Activated T-helper 17 cell treated with anti-CD3 and anti-CD28 coated beads, Interleukin-2, amount 50 U/mL, for 72 hours (primary cell): ENCODE results near the gene FOXD3. TPM values are rescaled to one million over a fixed set of nuclear protein-coding genes. Genes with fewer than 3 reads are reported as not detected.
"Not testable (repeated sequence)": the region's sequence is repeated elsewhere in the genome, so short reads cannot be mapped to it uniquely, and the experiment has no call there.

Experiments
- ATAC-seq: fragments of 150-1000 bp; cut with Tn5 transposase; replicated peaks from 2 replicates; pipeline ENCODE4 v1.10.0; 2021; ENCODE audit warnings: mild to moderate bottlenecking, moderate library complexity
- H3K27ac Mint-ChIP-seq: one replicate; pipeline ENCODE4 v1.8.0; 2022; ENCODE audit warnings: mixed read lengths
- H3K27me3 Mint-ChIP-seq: one replicate; pipeline ENCODE4 v1.8.0; 2022; ENCODE audit warnings: mixed read lengths
- H3K36me3 Mint-ChIP-seq: one replicate; pipeline ENCODE4 v1.8.0; 2022; ENCODE audit warnings: low read depth, mild to moderate bottlenecking, mixed read lengths
- H3K4me1 Mint-ChIP-seq: one replicate; pipeline ENCODE4 v1.8.0; 2022; ENCODE audit warnings: mixed read lengths
- H3K4me3 Mint-ChIP-seq: one replicate; pipeline ENCODE4 v1.8.0; 2022; ENCODE audit warnings: mild to moderate bottlenecking, mixed read lengths
- H3K9me3 Mint-ChIP-seq: one replicate; pipeline ENCODE4 v1.8.0; 2022; ENCODE audit warnings: mixed read lengths
- total RNA-seq, 2 donors: library from RNA; stranded (reverse); gene quantifications; one replicate each; pipeline ENCODE4 v1.2.3, GENCODE V29; 2022

The FOXD3 gene
- total RNA-seq, 2 donors from 2014 or later, result not detected

DNA sequence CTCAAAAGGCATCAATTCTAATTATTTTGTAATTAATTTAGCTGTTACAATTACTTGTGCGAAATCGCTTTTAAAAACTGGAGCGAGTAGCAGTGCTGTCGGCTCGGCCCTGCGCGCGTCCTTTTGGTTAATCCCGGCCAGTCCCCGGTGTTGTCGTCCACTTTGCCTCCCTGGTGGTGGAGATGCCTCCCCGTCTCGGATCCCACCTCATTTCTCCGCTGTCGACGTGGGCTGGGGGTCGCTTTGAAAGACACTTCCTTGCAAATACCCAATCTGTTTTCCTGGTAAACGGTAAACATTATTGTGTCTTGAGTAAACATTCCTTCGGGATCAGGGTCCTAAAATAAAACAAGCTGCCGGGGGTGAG is 3.7 kb downstream of the FOXD3 start:
- Mint-ChIP-seq H3K4me1 (peaks cover 13% of the 10 kb centered on the region), H3K4me3 (no peak overlapping the region), H3K27ac (no peak overlapping the region), H3K9me3 (peaks cover 3% of the 10 kb centered on the region), H3K36me3 (peaks cover 34% of the 10 kb centered on the region), H3K27me3 (peaks cover 63% of the 10 kb centered on the region)
- no peak for ATAC-seq

DNA sequence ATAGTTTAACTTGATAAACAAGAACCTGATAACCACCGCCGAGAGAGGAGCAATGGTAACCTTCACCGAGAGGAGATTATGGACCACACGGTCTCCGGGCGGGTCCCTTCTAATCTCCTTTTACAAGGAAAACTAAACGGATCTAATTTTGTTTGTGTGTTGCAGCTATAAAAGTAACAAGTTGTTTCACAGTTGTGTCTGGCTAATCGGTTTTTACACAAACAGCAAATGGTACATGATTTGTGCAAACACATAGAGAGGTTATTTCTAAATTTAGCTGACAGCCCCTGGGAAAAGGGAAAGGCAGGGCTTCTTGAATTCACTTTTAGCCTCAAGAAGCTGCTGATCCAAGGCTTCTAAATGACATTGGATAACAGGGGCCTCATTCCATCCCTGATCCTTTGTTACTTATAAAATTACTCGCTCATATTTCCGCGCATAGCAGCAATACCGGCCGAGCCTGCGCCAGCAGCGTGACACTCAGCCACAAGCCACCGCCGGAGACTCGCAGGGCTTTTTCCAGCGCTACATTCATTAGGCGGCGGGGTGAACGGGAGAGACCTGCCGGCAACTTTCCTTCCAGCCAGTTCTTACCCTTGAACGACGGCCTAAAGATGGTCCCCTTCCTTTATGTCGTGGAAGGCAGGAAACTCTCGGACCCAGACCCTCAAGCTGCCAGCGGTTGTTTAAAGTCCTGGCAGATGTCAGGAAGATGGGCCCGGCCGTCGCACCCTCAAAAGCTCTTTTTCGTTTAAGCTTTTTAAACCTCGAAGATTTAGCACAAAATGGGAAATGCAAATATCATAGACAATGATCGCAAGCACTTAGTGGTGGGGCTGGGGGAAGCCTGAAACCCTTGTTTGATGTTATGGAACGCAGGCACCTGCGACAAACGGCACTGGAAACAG is 4.4 kb downstream of the FOXD3 start:
- peaks cover 28% of the 10 kb centered on the region for H3K36me3 Mint-ChIP-seq
- ATAC-seq, result no peak
- H3K4me1 Mint-ChIP-seq, result peaks cover 8% of the 10 kb centered on the region
- peak overlapping the region; percentile 30 for H3K4me3 Mint-ChIP-seq
- H3K27ac Mint-ChIP-seq, result no peak overlapping the region
- H3K9me3 Mint-ChIP-seq, result peaks cover 3% of the 10 kb centered on the region
- peaks cover 60% of the 10 kb centered on the region for H3K27me3 Mint-ChIP-seq

DNA sequence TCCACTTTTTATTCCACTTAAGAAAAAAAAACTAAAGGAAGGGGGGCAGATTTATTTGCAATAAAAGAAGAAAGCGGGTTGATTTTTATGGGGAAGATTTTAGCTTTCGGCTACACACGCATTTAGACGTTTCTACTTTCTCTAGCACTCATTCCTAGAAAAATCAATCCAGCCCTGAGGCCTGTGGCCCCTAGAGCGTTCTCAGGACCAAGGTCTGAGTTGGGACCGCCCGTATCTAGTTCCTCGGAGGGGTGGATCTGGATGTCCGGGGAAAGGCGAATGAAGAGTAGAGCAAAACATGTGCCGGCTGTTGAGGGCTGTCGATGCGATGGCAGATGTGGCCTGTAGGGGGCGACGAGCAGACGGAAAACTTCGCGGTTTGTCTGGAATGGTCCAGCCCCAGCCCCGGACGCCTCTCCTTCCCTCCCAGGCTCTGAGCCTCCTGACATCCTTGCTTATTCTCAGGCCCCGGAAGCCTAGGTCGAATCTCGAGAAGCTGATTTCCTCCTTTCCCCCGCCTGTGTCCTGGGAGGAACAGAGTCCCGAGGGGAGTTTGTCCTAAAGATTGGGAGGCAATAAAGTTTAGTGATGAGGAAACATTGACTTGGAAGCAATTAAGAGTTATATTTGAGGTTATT is 5.2 kb downstream of the FOXD3 start:
- no peak overlapping the region for H3K27ac Mint-ChIP-seq
- peaks cover 64% of the 10 kb centered on the region for H3K27me3 Mint-ChIP-seq
- ATAC-seq, result peak; percentile 39

DNA sequence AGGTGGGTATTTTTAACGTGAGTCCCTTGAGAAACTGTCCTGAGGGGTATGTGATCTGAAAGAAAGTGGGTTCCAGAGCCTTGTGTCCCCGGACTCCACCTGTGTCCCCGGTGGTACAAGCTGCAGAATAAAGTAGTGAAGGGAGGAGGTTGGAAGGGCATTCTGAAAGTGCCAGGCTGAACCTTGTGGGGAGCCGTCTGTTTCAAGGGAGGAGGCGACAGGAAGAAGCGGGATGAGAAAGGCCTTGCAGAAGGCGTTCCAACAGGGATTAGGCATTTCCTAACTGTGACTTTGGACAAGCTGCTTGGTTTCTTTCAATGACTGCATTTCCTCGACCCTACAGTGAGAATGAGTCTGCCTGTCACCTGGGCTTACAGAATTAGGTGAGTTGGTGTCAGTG is 5.8 kb downstream of the FOXD3 start:
- no peak overlapping the region for H3K4me3 Mint-ChIP-seq
- peaks cover 3% of the 10 kb centered on the region for H3K9me3 Mint-ChIP-seq
- H3K27ac Mint-ChIP-seq, result no peak overlapping the region
- peaks cover 68% of the 10 kb centered on the region for H3K27me3 Mint-ChIP-seq
- no peak for ATAC-seq
- H3K36me3 Mint-ChIP-seq, result peaks cover 26% of the 10 kb centered on the region
- peaks cover 6% of the 10 kb centered on the region for H3K4me1 Mint-ChIP-seq

More for the DNA sequence above, 5.2 kb downstream of the FOXD3 start:
- peaks cover 6% of the 10 kb centered on the region for H3K4me1 Mint-ChIP-seq
- H3K36me3 Mint-ChIP-seq, result peaks cover 26% of the 10 kb centered on the region
- peak overlapping the region; percentile 30 for H3K4me3 Mint-ChIP-seq
- peaks cover 3% of the 10 kb centered on the region for H3K9me3 Mint-ChIP-seq

DNA sequence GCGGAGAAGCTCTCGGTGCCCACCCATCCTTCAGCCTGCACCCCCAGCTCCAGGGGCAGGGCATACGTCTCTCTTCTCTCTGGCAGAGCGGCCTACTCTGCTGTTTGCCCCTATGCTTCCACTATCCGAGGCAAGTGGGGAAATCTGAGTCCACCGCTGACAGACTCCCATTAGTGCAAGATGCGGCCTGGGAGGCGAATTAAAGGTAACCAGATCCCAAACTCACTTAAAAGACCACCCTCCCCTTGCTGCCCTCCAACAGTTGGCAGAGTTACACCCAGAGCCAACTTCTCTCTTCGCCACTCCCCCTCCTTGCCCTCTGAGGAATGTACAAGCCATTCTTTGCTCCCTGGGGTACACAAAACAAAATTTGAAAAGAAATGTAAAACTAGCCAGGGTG is 6.4 kb downstream of the FOXD3 start:
- Mint-ChIP-seq H3K27me3 (peaks cover 72% of the 10 kb centered on the region), H3K36me3 (peaks cover 26% of the 10 kb centered on the region), H3K27ac (no peak overlapping the region), H3K4me1 (peaks cover 6% of the 10 kb centered on the region), H3K9me3 (peaks cover 3% of the 10 kb centered on the region), H3K4me3 (no peak overlapping the region)
- no peak for ATAC-seq

DNA sequence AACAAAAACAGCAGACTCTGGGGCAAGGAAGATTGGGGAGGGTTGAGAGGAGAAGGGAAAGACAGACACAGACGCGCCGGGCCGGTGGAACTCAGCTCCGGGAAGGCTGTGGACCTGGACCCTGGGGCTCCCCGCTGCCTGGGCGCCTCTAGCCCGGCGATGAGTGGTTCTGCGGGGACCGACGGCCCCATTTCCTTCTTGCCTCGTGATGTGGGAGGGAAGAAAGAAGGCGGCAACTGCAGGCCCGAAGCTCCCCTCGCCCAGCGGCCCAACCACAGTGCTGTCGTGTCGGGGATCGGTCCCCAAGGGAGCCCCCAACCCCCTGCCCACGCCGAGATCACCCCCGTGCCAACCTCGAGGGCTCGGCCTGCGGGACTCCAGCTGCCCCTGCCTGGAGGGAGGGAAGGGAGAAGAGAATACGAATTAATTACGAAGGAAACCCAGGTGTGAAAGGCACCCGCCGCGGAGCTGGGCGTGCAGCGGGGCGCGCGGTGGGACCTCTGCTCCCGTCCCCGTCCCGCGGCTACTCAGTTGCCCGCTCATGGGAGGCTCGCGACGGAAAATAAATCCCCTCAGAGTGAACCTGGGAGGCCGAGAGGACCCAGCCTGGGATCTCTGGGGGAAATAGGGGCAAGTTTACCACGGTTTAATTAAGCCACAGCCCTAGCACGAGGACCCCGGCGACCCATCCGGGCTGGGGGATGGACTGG is 7.4 kb downstream of the FOXD3 start:
- Mint-ChIP-seq H3K27ac (no peak overlapping the region), H3K4me3 (peak overlapping the region; percentile 31), H3K9me3 (peaks cover 3% of the 10 kb centered on the region), H3K36me3 (peaks cover 20% of the 10 kb centered on the region), H3K4me1 (peaks cover 6% of the 10 kb centered on the region), H3K27me3 (peaks cover 76% of the 10 kb centered on the region)
- ATAC-seq, result no peak

DNA sequence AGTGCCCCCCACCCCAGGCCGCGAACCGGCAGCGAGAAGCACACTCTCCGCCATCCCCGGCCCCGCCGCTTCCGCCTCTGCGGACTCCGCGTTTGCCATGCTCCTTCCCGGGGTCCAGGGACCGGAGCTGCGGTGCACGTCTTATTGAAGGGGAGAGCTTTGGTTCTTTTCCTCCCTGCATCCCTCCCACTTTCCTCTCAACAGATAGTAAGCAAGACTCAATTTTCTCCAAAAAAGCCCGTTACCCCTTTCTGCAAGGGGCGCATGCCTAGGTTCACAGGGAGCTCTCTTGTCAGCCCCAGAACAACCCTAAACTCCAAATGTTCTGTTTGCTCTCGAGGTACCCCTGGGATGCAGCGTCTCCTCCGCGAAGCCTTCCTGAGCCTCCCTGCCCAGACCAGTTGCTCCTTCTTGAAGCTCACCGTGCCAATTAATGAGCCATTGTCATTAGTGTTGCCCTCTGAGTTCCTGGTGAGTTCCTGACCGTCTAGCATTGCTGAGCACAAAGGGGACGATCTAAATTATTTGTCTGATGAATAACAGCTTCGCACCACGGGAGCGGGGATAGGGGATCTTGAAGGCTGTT is 8.1 kb downstream of the FOXD3 start:
- peaks cover 3% of the 10 kb centered on the region for H3K9me3 Mint-ChIP-seq
- no peak overlapping the region for H3K4me3 Mint-ChIP-seq
- peaks cover 79% of the 10 kb centered on the region for H3K27me3 Mint-ChIP-seq
- ATAC-seq, result no peak
- H3K4me1 Mint-ChIP-seq, result peaks cover 6% of the 10 kb centered on the region
- H3K27ac Mint-ChIP-seq, result no peak overlapping the region
- peaks cover 20% of the 10 kb centered on the region for H3K36me3 Mint-ChIP-seq

DNA sequence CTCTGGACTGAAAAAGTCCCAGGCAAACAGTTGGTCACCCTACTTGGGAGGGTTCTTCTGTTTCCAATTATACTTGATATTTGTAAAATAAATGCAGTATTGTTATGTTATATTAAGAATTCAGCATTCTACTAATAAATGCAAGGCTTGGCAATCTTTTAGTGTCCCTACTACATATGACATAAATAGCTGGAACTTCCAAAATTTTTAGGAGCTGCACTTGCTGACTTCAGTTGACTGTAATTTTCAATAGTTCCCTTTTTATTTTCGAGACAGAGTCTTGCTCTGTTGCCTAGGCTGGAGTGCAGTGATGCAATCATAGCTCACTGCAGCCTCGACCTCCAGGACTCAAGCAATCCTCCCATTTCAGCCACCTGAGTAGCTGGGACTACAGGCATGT is 20.0 kb downstream of the FOXD3 start:
- H3K36me3 Mint-ChIP-seq, result no peaks in the 10 kb centered on the region
- H3K4me1 Mint-ChIP-seq, result no peaks in the 10 kb centered on the region
- no peak overlapping the region for H3K27ac Mint-ChIP-seq
- H3K4me3 Mint-ChIP-seq, result no peak overlapping the region
- H3K9me3 Mint-ChIP-seq, result no peaks in the 10 kb centered on the region
- no peak for ATAC-seq
- peaks cover 26% of the 10 kb centered on the region for H3K27me3 Mint-ChIP-seq

DNA sequence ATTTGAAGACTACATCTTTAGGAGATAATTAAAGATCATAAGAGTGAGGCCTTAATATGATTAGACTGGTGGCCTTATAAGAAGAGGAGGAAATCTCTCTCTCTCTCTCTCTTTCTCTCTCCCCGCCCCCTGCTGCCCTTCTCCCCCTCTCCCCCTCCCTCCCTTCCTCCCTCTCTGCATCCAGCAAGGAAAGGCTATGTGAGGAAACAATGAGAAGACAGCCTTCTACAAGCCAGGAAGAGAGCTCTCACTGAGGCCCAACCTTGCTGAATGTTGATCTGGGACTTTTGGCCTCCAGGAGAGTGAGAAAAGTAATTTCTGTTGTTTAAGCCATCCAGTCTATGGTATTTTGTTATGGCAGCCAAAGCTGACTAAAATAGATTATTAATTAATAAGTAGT is 21.6 kb downstream of the FOXD3 start:
- Mint-ChIP-seq H3K36me3 (no peaks in the 10 kb centered on the region), H3K4me3 (no peak overlapping the region), H3K27me3 (peaks cover 26% of the 10 kb centered on the region), H3K27ac (no peak overlapping the region), H3K4me1 (no peaks in the 10 kb centered on the region), H3K9me3 (no peaks in the 10 kb centered on the region)
- no peak for ATAC-seq

DNA sequence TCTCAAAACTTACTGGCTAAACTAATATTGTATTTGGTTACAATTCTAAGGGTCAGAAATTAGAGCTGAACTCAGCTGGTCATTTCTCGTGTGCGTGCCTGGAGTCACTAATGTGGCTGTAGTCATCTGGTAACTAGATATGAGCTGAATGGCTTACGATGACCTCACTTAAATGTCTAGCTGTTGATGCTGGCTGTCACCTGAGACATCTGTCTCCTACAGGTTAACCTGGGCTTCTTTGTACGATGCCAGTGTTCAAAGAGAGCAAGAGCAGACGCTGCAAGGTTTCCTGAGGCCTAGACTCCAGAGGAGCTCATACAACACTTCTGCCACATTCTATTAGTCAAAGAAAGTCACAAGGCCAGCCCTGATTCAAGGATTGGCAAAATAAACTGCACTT is 28.0 kb downstream of the FOXD3 start:
- Mint-ChIP-seq H3K36me3 (no peaks in the 10 kb centered on the region), H3K27ac (no peak overlapping the region), H3K9me3 (no peaks in the 10 kb centered on the region), H3K27me3 (peaks cover 33% of the 10 kb centered on the region), H3K4me1 (no peaks in the 10 kb centered on the region), H3K4me3 (no peak overlapping the region)
- no peak for ATAC-seq

DNA sequence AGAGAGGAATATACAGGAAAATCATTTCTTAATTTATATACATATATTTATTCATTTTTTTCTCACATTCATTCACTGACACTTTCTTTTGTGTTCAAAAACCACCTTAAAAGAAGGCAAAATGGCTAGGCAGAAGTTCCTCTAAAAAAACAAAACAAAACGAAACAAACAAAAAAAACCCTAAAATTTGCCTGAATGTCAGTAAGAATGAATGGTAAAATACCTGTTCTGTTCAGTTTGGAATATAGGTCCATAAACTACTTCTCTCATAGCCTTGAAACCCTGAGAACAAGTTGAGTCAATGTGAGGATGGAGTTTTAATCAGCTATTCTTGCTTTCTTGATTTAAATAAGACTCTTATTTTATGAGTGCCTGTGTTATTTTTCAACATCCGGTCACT is 30.4 kb downstream of the FOXD3 start:
- Mint-ChIP-seq H3K27me3 (peaks cover 26% of the 10 kb centered on the region), H3K27ac (no peak overlapping the region), H3K4me3 (no peak overlapping the region), H3K4me1 (no peaks in the 10 kb centered on the region), H3K9me3 (no peaks in the 10 kb centered on the region), H3K36me3 (no peaks in the 10 kb centered on the region)
- ATAC-seq, result no peak

DNA sequence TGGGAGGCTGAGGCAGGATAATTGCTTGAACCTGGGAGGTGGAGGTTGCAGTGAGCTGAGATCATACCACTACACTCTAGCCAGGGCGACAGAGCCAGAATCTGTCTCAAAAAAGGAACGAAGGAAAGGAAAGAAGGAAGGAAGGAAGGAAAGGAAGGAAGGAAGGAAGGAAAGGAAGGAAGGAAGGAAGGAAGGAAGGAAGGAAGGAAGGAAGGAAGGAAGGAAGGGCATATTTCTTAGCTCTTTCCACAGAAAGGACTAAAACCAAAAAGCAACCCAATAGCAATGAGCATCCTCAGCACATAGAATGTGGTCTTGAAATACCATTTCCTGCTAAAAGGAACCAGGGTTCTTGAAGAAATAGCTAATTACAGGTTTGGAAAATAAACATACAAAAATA is 33.9 kb downstream of the FOXD3 start:
- H3K4me3 Mint-ChIP-seq, H3K27ac Mint-ChIP-seq, H3K4me1 Mint-ChIP-seq, ATAC-seq, H3K9me3 Mint-ChIP-seq, H3K36me3 Mint-ChIP-seq: not testable (repeated sequence)
- H3K27me3 Mint-ChIP-seq, result peaks cover 31% of the 10 kb centered on the region

DNA sequence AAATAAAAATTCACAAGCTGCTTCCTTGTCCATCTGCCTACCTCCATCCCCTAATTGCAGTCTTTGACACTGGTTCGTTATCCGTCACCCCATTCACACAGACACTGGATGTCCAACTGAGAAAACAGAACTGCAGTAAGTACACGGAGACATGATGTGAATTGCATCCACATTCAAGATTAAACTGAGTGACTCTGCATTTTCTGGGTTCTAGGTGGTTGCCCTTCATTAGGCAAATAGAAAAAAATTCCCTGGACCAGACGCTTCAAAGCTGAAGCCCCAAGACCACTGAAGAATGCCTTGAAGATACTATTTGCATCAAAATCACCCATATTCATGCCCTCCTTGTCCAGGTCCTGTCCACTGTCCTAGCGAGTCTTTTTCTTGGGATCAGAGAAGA is 37.2 kb downstream of the FOXD3 start:
- no peaks in the 10 kb centered on the region for H3K4me1 Mint-ChIP-seq
- peaks cover 21% of the 10 kb centered on the region for H3K27me3 Mint-ChIP-seq
- H3K9me3 Mint-ChIP-seq, result no peaks in the 10 kb centered on the region
- no peak overlapping the region for H3K4me3 Mint-ChIP-seq
- H3K36me3 Mint-ChIP-seq, result no peaks in the 10 kb centered on the region
- no peak for ATAC-seq
- no peak overlapping the region for H3K27ac Mint-ChIP-seq

DNA sequence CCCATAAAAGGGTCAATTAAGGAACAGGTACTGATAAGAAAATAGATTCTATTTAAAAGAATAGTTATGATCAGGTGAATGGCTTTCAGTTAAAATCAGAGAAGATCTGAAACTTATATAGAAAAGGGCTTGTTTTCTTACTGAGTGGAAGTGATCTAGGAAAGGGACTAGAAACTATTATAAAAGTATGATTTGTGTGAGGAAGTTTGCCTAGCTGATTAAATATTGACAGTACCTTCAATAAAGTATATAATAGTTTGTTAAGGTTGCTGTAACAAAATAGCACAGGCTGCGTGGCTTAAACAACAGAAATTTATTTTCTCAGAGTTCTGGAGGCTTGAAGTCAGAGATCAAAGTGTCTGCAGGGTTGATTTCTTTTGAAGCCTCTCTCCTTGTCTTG is 39.7 kb downstream of the FOXD3 start:
- Mint-ChIP-seq H3K9me3 (no peaks in the 10 kb centered on the region), H3K27ac (no peak overlapping the region), H3K4me3 (no peak overlapping the region), H3K36me3 (no peaks in the 10 kb centered on the region), H3K27me3 (peaks cover 16% of the 10 kb centered on the region), H3K4me1 (peaks cover 3% of the 10 kb centered on the region)
- no peak for ATAC-seq
